HepG2 (cell line): ENCODE data around the gene SORBS2. TPM values are rescaled to one million over a fixed set of nuclear protein-coding genes. Genes with fewer than 3 reads are reported as not detected.

ENCODE experiments used
- ARID5B ChIP-seq: IDR thresholded peaks from 2 replicates; pipeline ENCODE4 v1.4.0; 2020; ENCODE audit warnings: mild to moderate bottlenecking, missing genetic modification reagents
- ATRX ChIP-seq: sonication (generic); formaldehyde crosslinking; IDR thresholded peaks from 2 replicates; pipeline ENCODE4 v1.4.0; 2020; ENCODE audit warnings: missing genetic modification reagents, borderline replicate concordance
- FUBP1 ChIP-seq: sonication (generic); formaldehyde crosslinking; IDR thresholded peaks from 2 replicates; pipeline ENCODE4 v1.5.1; 2020; ENCODE audit warnings: missing genetic modification reagents, mild to moderate bottlenecking, borderline replicate concordance
- HNRNPK ChIP-seq: fragments of 200-400 bp; formaldehyde crosslinking; IDR thresholded peaks from 2 replicates; pipeline ENCODE4 v1.6.1; 2018; ENCODE audit warnings: low read length, low read depth, moderate library complexity, mild to moderate bottlenecking; ENCODE audit not compliant: poor library complexity, severe bottlenecking
- MAFG ChIP-seq: sonication (generic); formaldehyde crosslinking; IDR thresholded peaks from 2 replicates; pipeline ENCODE4 v1.5.1; 2020; ENCODE audit warnings: mild to moderate bottlenecking, missing genetic modification reagents
- PHF5A ChIP-seq: IDR thresholded peaks from one replicate; pipeline ENCODE4 v1.6.1; 2018; ENCODE audit warnings: low read depth, missing genetic modification reagents; ENCODE audit not compliant: unreplicated experiment
- RBFOX2 ChIP-seq: fragments of 200-400 bp; formaldehyde crosslinking; IDR thresholded peaks from 2 replicates; pipeline ENCODE4 v1.6.1; 2017; ENCODE audit warnings: low read depth, mild to moderate bottlenecking, low read length
- RCOR2 ChIP-seq: IDR thresholded peaks from 2 replicates; pipeline ENCODE4 v1.6.1; 2016; ENCODE audit warnings: missing biosample characterization, missing genetic modification reagents
- SIX1 ChIP-seq: sonication (generic); formaldehyde crosslinking; IDR thresholded peaks from 2 replicates; pipeline ENCODE4 v1.4.0; 2020; ENCODE audit warnings: missing genetic modification reagents, borderline replicate concordance
- SMYD3 ChIP-seq: sonication (generic); formaldehyde crosslinking; IDR thresholded peaks from 2 replicates; pipeline ENCODE4 v1.8.1; 2023; ENCODE audit warnings: mild to moderate bottlenecking, missing genetic modification reagents
- ZBTB14 ChIP-seq: sonication (generic); formaldehyde crosslinking; IDR thresholded peaks from 2 replicates; pipeline ENCODE4 v1.4.0; 2020; ENCODE audit warnings: missing genetic modification reagents
- ZNF557 ChIP-seq: sonication (generic); formaldehyde crosslinking; IDR thresholded peaks from 2 replicates; pipeline ENCODE4 v1.4.0; 2020; ENCODE audit warnings: missing genetic modification reagents
- ZNF562 ChIP-seq: sonication (generic); formaldehyde crosslinking; IDR thresholded peaks from 2 replicates; pipeline ENCODE4 v1.8.0; 2022; ENCODE audit warnings: missing genetic modification reagents, borderline replicate concordance
- ZNF660 ChIP-seq: sonication (generic); formaldehyde crosslinking; IDR thresholded peaks from 2 replicates; pipeline ENCODE4 v1.5.1; 2020; ENCODE audit warnings: mild to moderate bottlenecking, low read depth, missing genetic modification reagents, borderline replicate concordance
- ZNF670 ChIP-seq: sonication (generic); formaldehyde crosslinking; IDR thresholded peaks from 2 replicates; pipeline ENCODE4 v1.8.0; 2022; ENCODE audit warnings: mild to moderate bottlenecking, missing genetic modification reagents, borderline replicate concordance
- ZNF891 ChIP-seq: sonication (generic); formaldehyde crosslinking; IDR thresholded peaks from 2 replicates; pipeline ENCODE4 v1.5.0; 2020; ENCODE audit warnings: mild to moderate bottlenecking, missing genetic modification reagents
- polyA plus RNA-seq, 8 experiments: library from polyadenylated mRNA; depleted of rRNA in 3 of 8; stranded (reverse) in 7 of 8; unstranded in 1 of 8; fragments of >200 nt; fragmentation: Illumina TruSeq in 4 of 8; extraction: Trizol in 4 of 8; gene quantifications; 2 replicates each; pipeline versions ENCODE4 v1.2.1 to v1.2.3, GENCODE V29; 2011 to 2016; ENCODE audit warnings: low read depth in 4 of 8, missing spikeins in 1 of 8, mixed read lengths in 1 of 8; ENCODE audit not compliant: insufficient read depth in 1 of 8
- total RNA-seq, 5 experiments: library from RNA; depleted of rRNA; stranded (reverse); fragments of >200 nt; fragmentation: Illumina TruSeq; extraction: Trizol; gene quantifications; 2 replicates each; pipeline ENCODE4 v1.2.3, GENCODE V29; 2016; ENCODE audit warnings: low read depth in 1 of 5

SORBS2 gene
- total and polyA plus RNA-seq, 2 of the 13 experiments (the other 11 are each of a cell fraction or from before 2014, with no cell fraction given), result 25.0 to 80.5 TPM

- no peak for TF ChIP-seq PHF5A (CRISPR knock-in tag)
- no peak for TF ChIP-seq SIX1 (CRISPR knock-in tag)
- TF ChIP-seq ZNF557, result no peak
- TF ChIP-seq RCOR2 (CRISPR knock-in tag), result 0 out of 2 replicates have a peak, but pooled peaks have one; percentile 60
- TF ChIP-seq HNRNPK, result no peak
- TF ChIP-seq ARID5B (CRISPR knock-in tag), result peak; percentile 94
- TF ChIP-seq ZNF562, result no peak
- no peak for TF ChIP-seq RBFOX2
- no peak for TF ChIP-seq FUBP1 (CRISPR knock-in tag)
- no peak for TF ChIP-seq ZBTB14
- TF ChIP-seq SMYD3 (CRISPR knock-in tag), result no peak
- TF ChIP-seq MAFG, result no peak
- no peak for TF ChIP-seq ZNF670 (CRISPR knock-in tag)
- TF ChIP-seq ZNF660, result no peak
- no peak for TF ChIP-seq ZNF891
- TF ChIP-seq ATRX (CRISPR knock-in tag), result no peak
These were observed 98.3 kb downstream of the SORBS2 start (continued) for GRCh38 chr4:185713731-185714130.
